ENCODE measurements around the gene IP6K1. TPM values are rescaled to one million over a fixed set of nuclear protein-coding genes. Genes with fewer than 3 reads are reported as not detected.

IP6K1 gene
- total RNA-seq, 1 experiment from 2014 or later: 42.2 TPM

- no peak overlapping the region for H2AK5ac ChIP-seq (ENCODE audit: insufficient read length, low read length)
- no peak overlapping the region for H3K27ac Mint-ChIP-seq
- no peak overlapping the region for H2BK20ac ChIP-seq (ENCODE audit: low read depth, low read length, poor library complexity, severe bottlenecking)
- no peak overlapping the region for H3K18ac ChIP-seq (ENCODE audit: insufficient read length, low read depth, low read length)
- no peak overlapping the region for H2BK5ac ChIP-seq (ENCODE audit: insufficient read length, low read length)
- no peaks in the 10 kb centered on the region for H3K4me1 ChIP-seq (ENCODE audit: insufficient read depth, low read length)
- no peak overlapping the region for H2BK12ac ChIP-seq (ENCODE audit: insufficient read length, low read depth, low read length)
- H4K5ac ChIP-seq (ENCODE audit: insufficient read length, low read depth, low read length): no peak overlapping the region
- no peak overlapping the region for H2BK120ac ChIP-seq (ENCODE audit: low read depth, low read length, poor library complexity, severe bottlenecking)
- no peak overlapping the region for H3K14ac ChIP-seq (ENCODE audit: insufficient read depth, low read length)
- H3K9me3 ChIP-seq (ENCODE audit: control insufficient read depth, low read depth, low read length): no peaks in the 10 kb centered on the region
- H3K23me2 ChIP-seq (ENCODE audit: insufficient read length, low read depth, low read length, poor library complexity, severe bottlenecking): no peaks in the 10 kb centered on the region
- no peak overlapping the region for H2BK15ac ChIP-seq (ENCODE audit: low read depth, low read length)
- no peak overlapping the region for H3K23ac ChIP-seq (ENCODE audit: insufficient read length, low read depth, low read length)
- no peaks in the 10 kb centered on the region for H3K27me3 ChIP-seq (ENCODE audit: insufficient read depth, low read length)
- peaks cover 0 to 17% (median 8%) of the 10 kb centered on the region in 3 experiments; a peak in 4 of 7 replicates for H3K36me3 Mint-ChIP-seq (ENCODE audit: insufficient read depth in 1 of 3, low read depth in 3 of 3)
- no peak overlapping the region for H2AFZ ChIP-seq (ENCODE audit: low read length)
- H4K20me1 ChIP-seq (ENCODE audit: control insufficient read depth, insufficient read depth, insufficient read length): no peaks in the 10 kb centered on the region
- TF ChIP-seq, protein P1, sequence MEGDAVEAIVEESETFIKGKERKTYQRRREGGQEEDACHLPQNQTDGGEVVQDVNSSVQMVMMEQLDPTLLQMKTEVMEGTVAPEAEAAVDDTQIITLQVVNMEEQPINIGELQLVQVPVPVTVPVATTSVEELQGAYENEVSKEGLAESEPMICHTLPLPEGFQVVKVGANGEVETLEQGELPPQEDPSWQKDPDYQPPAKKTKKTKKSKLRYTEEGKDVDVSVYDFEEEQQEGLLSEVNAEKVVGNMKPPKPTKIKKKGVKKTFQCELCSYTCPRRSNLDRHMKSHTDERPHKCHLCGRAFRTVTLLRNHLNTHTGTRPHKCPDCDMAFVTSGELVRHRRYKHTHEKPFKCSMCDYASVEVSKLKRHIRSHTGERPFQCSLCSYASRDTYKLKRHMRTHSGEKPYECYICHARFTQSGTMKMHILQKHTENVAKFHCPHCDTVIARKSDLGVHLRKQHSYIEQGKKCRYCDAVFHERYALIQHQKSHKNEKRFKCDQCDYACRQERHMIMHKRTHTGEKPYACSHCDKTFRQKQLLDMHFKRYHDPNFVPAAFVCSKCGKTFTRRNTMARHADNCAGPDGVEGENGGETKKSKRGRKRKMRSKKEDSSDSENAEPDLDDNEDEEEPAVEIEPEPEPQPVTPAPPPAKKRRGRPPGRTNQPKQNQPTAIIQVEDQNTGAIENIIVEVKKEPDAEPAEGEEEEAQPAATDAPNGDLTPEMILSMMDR (conservative IDR thresholded peaks at IDR 0.05): no peak
- H3K56ac ChIP-seq (ENCODE audit: insufficient read length, low read depth, low read length): no peak overlapping the region
- H3K79me1 ChIP-seq (ENCODE audit: insufficient read depth, low read depth, low read length, poor library complexity, severe bottlenecking): no peaks in the 10 kb centered on the region
- H3T11ph ChIP-seq (ENCODE audit: low read length): no peak overlapping the region
- no peak overlapping the region for H3K9ac ChIP-seq (ENCODE audit: extremely low read depth, insufficient read length, low read length)
- DNase-seq: no peak
- H4K91ac ChIP-seq (ENCODE audit: insufficient read length, low read depth, low read length): no peak overlapping the region
- H3K27me3 Mint-ChIP-seq (ENCODE audit: low read depth): no peaks in the 10 kb centered on the region; the same call in 1 of the 2 replicates
- H3K79me2 ChIP-seq (ENCODE audit: insufficient read depth, low read length): no peaks in the 10 kb centered on the region
- H3K4me1 Mint-ChIP-seq: no peaks in the 10 kb centered on the region
- H3K4ac ChIP-seq (ENCODE audit: low read depth, low read length): no peak overlapping the region
- H4K8ac ChIP-seq (replicated peaks; ENCODE audit: insufficient read length, low read depth, low read length): no peak overlapping the region
- WGBS (ENCODE audit: extremely low coverage, insufficient read length, low lambda C conversion rate): no CpG with 5 or more reads among the region's 11 CpGs
- H3K4me2 ChIP-seq (ENCODE audit: insufficient read depth, insufficient read length, low read length): no peak overlapping the region
- H3K9me3 Mint-ChIP-seq: no peaks in the 10 kb centered on the region
- no peak overlapping the region for H3K4me3 Mint-ChIP-seq
- no peak overlapping the region for H3K27ac ChIP-seq (ENCODE audit: insufficient read length, low read depth, low read length)
These were observed 74.2 kb downstream of the IP6K1 start for GRCh38 chr3:49712166-49712565.
